ENCODE measurements around the gene THG1L.

- TF ChIP-seq CTCF (IDR thresholded peaks at IDR 0.05) (no peak), POLR2A (IDR thresholded peaks at IDR 0.05) (no peak)
These were observed 3.2 kb downstream of the THG1L start for GRCh38 chr5:157734436-157734835.
